Measurements from ENCODE around the gene KCNJ4. TPM values are rescaled to one million over a fixed set of nuclear protein-coding genes. Genes with fewer than 3 reads are reported as not detected.

The KCNJ4 gene
- total RNA-seq, 1 experiment from 2014 or later = 0.92 TPM

- Histone ChIP-seq H3K4me1 (ENCODE audit: insufficient read depth, low read length) (no peaks in the 10 kb centered on the region; the same call in 1 of the 2 replicates), H3K14ac (ENCODE audit: insufficient read depth, low read length) (no peak overlapping the region), H2AFZ (ENCODE audit: low read length) (no peak overlapping the region), H2BK20ac (ENCODE audit: low read depth, low read length, poor library complexity, severe bottlenecking) (no peak overlapping the region), H3K4me2 (ENCODE audit: insufficient read depth, insufficient read length, low read length) (peak overlapping the region; percentile 41), H3T11ph (ENCODE audit: low read length) (no peak overlapping the region), H3K56ac (ENCODE audit: insufficient read length, low read depth, low read length) (no peak overlapping the region), H3K4ac (ENCODE audit: low read depth, low read length) (no peak overlapping the region), H2AK5ac (ENCODE audit: insufficient read length, low read length) (no peak overlapping the region), H3K79me1 (ENCODE audit: insufficient read depth, low read depth, low read length, poor library complexity, severe bottlenecking) (no peaks in the 10 kb centered on the region), H4K20me1 (ENCODE audit: control insufficient read depth, insufficient read depth, insufficient read length) (no peaks in the 10 kb centered on the region), H2BK12ac (ENCODE audit: insufficient read length, low read depth, low read length) (no peak overlapping the region), H3K9ac (ENCODE audit: extremely low read depth, insufficient read length, low read length) (no peak overlapping the region), H3K18ac (ENCODE audit: insufficient read length, low read depth, low read length) (no peak overlapping the region), H3K23ac (ENCODE audit: insufficient read length, low read depth, low read length) (no peak overlapping the region), H3K27me3 (ENCODE audit: insufficient read depth, low read length) (peaks cover 4% of the 10 kb centered on the region; the same call in 1 of the 2 replicates), H3K27ac (ENCODE audit: insufficient read length, low read depth, low read length) (no peak overlapping the region), H3K79me2 (ENCODE audit: insufficient read depth, low read length) (no peaks in the 10 kb centered on the region), H2BK120ac (ENCODE audit: low read depth, low read length, poor library complexity, severe bottlenecking) (no peak overlapping the region), H3K23me2 (ENCODE audit: insufficient read length, low read depth, low read length, poor library complexity, severe bottlenecking) (no peaks in the 10 kb centered on the region), H4K91ac (ENCODE audit: insufficient read length, low read depth, low read length) (no peak overlapping the region), H3K9me3 (ENCODE audit: control insufficient read depth, low read depth, low read length) (no peaks in the 10 kb centered on the region), H2BK15ac (ENCODE audit: low read depth, low read length) (no peak overlapping the region; the same call in 1 of the 2 replicates), H4K8ac (replicated peaks; ENCODE audit: insufficient read length, low read depth, low read length) (no peak overlapping the region), H4K5ac (ENCODE audit: insufficient read length, low read depth, low read length) (no peak overlapping the region), H2BK5ac (ENCODE audit: insufficient read length, low read length) (no peak overlapping the region)
- peak overlapping the region; percentile 36 to 46 for H3K4me3 Mint-ChIP-seq
- peak; percentile 96 for DNase-seq
- WGBS (ENCODE audit: extremely low coverage, insufficient read length, low lambda C conversion rate) = no CpG with 5 or more reads among the region's 51 CpGs
- no peaks in the 10 kb centered on the region; a peak in 1 of 5 replicates for H3K9me3 Mint-ChIP-seq
- H3K27me3 Mint-ChIP-seq (ENCODE audit: low read depth) = peaks cover 93% of the 10 kb centered on the region
- TF ChIP-seq CTCF (conservative IDR thresholded peaks at IDR 0.05) = no peak
- H3K4me1 Mint-ChIP-seq = peaks cover 33 to 37% of the 10 kb centered on the region in 2 experiments
- H3K36me3 Mint-ChIP-seq (ENCODE audit: insufficient read depth in 1 of 3, low read depth in 3 of 3) = no peaks in the 10 kb centered on the region; a peak in 1 of 7 replicates
- H3K27ac Mint-ChIP-seq = no peak overlapping the region; a peak in 1 of 7 replicates
Measured at GRCh38 chr22:38461414-38462081, 6.5 kb upstream of the KCNJ4 start.

Measured in H9 (cell line).